ENCODE measurements around the gene CHST12.
"Not testable (repeated sequence)": the region's sequence is repeated elsewhere in the genome, so short reads cannot be mapped to it uniquely, and the experiment has no call there.

Gene CHST12

DNA sequence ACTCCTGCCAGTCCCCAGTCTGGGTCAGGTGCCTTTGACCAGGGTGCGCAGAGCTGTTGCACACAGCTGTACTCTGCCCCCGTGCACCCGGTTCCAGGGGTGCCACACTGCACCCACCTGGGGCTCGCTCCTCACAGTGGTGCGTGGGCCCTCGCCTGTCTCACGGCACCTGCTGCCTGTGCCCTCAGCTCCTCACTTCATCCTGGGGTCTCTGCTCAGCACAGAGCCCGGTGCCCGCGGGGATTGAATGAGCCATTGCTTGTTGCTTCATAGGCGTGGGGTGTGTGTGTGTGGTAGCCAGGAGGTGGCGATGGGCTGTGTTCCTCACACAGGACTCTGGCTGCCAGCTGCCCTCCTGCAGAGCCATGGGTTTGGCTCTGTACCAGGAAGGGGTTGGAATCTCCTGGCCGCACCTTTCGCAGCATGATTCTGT lies 30.3 kb upstream of the CHST12 start:
- no peak overlapping the region for H3K27ac Mint-ChIP-seq
- H3K4me3 Mint-ChIP-seq, result no peak overlapping the region
- no peaks in the 10 kb centered on the region for H3K27me3 Mint-ChIP-seq
- no peaks in the 10 kb centered on the region for H3K9me3 Mint-ChIP-seq (ENCODE audit: low read depth)
- peaks cover 4% of the 10 kb centered on the region for H3K4me1 Mint-ChIP-seq (ENCODE audit: low read depth)
- no peaks in the 10 kb centered on the region for H3K36me3 Mint-ChIP-seq

DNA sequence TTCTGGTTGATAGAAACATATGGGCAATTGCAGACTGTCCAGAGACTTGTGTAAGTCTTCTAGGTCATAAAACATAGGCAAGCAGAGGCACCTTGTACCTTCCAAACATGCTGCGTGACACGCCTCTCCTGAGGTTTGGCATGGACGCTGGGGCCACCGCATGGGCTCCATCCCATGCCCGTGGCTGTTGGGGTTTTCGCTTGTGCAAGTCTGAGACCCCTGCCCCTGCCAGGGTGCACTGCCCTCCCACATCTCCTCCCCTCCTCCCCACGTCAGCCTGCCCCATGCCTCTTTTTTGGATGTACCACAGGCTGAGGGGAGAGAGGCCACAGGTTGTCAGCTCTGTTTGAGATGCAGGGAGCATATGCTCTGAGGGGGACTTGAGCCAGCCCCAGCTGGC lies 29.8 kb upstream of the CHST12 start:
- H3K27ac Mint-ChIP-seq, result no peak overlapping the region
- H3K4me3 Mint-ChIP-seq, result no peak overlapping the region
- H3K4me1 Mint-ChIP-seq (ENCODE audit: low read depth), result peaks cover 4% of the 10 kb centered on the region
- H3K9me3 Mint-ChIP-seq (ENCODE audit: low read depth), result no peaks in the 10 kb centered on the region
- no peaks in the 10 kb centered on the region for H3K36me3 Mint-ChIP-seq
- no peaks in the 10 kb centered on the region for H3K27me3 Mint-ChIP-seq

DNA sequence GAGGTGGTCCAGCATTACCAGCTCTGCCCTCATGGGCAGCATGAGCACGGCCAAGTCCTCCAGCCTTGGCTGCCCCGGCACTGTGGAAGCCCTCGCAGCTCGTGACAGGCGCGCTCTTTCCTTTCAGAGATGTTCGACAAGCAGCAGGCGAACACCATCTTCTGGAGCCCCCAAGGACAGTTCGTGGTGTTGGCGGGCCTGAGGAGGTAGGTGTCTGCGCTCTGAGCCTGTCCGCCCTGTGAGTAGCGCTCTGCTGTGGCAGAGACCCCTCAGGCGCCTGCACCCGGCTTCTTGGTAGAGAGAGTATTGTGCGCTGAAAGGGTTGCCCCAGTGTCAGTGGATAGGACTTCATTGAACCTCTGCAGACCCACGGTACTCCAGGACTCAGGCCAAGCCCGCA lies 29.0 kb upstream of the CHST12 start:
- no peak overlapping the region for H3K27ac Mint-ChIP-seq
- H3K4me1 Mint-ChIP-seq (ENCODE audit: low read depth), result peaks cover 4% of the 10 kb centered on the region
- no peaks in the 10 kb centered on the region for H3K9me3 Mint-ChIP-seq (ENCODE audit: low read depth)
- no peak overlapping the region for H3K4me3 Mint-ChIP-seq
- no peaks in the 10 kb centered on the region for H3K36me3 Mint-ChIP-seq
- no peaks in the 10 kb centered on the region for H3K27me3 Mint-ChIP-seq

DNA sequence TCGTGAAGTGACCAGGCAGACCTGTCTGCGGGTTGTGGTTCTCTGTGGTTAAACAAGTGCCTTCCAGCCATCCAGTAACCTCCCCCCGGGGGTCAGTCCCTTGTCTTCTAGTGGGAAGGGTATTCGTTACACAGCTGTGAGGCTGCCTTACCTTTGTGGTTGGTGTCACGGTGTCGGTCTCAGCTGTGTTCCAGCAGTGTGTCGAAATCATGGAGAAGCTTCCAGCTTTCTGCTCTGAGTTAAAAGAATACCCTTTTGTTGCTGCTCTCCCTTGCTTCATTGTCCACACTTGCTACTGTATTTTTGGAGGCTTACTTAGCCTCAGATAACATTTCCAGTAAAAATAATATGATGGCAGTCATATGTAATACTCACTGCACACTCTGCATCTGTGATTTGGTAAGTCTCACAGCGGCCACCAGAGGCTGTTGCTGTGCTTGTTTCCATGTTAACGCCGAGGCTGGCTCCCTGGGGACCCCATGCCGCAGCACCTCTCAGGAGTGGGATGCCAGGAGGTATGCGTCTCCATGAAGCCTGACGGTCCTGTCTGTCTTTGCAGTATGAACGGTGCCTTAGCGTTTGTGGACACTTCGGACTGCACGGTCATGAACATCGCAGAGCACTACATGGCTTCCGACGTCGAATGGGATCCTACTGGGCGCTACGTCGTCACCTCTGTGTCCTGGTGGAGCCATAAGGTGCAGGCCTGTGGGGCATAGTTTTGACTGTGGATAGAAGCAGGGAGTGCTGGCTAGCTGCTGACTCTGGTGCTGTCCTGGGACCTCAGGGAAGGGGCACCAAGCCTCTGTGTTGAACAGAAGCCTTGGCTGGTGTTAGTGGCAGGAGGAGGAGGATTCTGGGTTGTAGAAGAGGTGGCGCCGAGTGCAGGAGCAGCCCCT lies 28.3 kb upstream of the CHST12 start:
- Mint-ChIP-seq H3K4me3 (no peak overlapping the region), H3K27ac (no peak overlapping the region), H3K36me3 (no peaks in the 10 kb centered on the region), H3K9me3 (ENCODE audit: low read depth) (no peaks in the 10 kb centered on the region), H3K27me3 (no peaks in the 10 kb centered on the region), H3K4me1 (ENCODE audit: low read depth) (peaks cover 4% of the 10 kb centered on the region)

DNA sequence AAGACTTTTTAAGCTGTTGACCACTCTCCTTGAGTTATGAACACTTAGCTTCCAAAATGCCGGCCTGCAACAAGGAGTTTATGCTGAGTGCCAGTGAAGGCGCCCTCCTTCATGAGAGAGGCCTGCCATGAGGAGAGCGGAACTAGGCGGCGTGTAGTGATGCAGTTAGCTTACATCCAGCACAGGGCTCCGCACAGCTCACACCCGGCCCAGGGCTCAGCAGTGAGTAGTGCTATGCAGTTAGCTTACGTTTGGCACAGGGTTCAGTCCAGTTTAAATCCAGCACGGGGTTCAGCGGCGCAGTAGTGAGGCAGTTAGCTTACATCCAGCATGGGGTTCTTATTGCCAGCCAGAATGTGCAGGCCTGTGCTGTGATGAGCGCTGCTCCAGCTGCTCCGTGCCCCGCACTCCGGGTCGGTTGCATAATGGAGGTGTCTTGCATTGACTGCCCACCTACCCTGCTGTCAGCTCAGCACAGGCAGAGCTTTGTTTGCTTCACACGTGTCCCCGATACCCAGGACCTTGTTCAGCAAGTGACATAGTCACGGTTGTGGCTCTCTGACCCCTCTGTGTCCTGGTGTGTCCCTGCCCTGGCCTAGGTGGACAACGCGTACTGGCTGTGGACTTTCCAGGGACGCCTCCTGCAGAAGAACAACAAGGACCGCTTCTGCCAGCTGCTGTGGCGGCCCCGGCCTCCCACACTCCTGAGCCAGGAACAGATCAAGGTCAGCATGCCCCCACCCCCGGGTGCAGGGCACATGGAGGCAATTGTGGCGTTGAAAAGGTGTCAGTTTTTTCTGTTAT lies 26.9 kb upstream of the CHST12 start:
- no peaks in the 10 kb centered on the region for H3K9me3 Mint-ChIP-seq (ENCODE audit: low read depth)
- no peak overlapping the region for H3K27ac Mint-ChIP-seq
- peaks cover 4% of the 10 kb centered on the region for H3K4me1 Mint-ChIP-seq (ENCODE audit: low read depth)
- H3K27me3 Mint-ChIP-seq, result no peaks in the 10 kb centered on the region
- H3K36me3 Mint-ChIP-seq, result no peaks in the 10 kb centered on the region
- H3K4me3 Mint-ChIP-seq, result peak overlapping the region; percentile 20

DNA sequence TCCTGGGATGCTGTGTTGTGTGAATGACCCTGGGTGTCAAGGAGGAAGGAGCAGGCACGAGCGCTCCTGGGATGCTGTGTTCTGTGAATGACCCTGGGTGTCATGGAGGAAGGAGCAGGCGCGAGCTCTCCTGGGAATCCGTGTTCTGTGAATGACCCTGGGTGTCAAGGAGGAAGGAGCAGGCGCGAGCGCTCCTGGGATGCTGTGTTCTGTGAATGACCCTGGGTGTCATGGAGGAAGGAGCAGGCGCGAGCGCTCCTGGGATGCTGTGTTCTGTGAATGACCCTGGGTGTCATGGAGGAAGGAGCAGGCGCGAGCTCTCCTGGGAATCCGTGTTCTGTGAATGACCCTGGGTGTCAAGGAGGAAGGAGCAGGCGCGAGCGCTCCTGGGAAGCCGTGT lies 25.9 kb upstream of the CHST12 start:
- not testable (repeated sequence) for H3K4me3 Mint-ChIP-seq; H3K4me1 Mint-ChIP-seq (ENCODE audit: low read depth); H3K27ac Mint-ChIP-seq; H3K9me3 Mint-ChIP-seq (ENCODE audit: low read depth); H3K36me3 Mint-ChIP-seq; H3K27me3 Mint-ChIP-seq

DNA sequence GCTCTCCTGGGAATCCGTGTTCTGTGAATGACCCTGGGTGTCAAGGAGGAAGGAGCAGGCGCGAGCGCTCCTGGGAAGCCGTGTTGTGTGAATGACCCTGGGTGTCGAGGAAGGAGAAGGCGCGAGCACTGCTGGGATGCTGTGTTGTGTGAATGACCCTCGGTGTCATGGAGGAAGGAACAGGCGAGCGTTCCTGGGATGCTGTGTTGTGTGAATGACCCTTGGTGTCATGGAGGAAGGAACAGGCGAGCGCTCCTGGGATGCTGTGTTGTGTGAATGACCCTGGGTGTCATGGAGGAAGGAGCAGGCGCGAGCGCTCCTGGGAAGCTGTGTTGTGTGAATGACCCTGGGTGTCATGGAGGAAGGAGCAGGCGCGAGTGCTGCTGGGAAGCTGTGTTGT lies 25.3 kb upstream of the CHST12 start:
- H3K27ac Mint-ChIP-seq, result not testable (repeated sequence)

DNA sequence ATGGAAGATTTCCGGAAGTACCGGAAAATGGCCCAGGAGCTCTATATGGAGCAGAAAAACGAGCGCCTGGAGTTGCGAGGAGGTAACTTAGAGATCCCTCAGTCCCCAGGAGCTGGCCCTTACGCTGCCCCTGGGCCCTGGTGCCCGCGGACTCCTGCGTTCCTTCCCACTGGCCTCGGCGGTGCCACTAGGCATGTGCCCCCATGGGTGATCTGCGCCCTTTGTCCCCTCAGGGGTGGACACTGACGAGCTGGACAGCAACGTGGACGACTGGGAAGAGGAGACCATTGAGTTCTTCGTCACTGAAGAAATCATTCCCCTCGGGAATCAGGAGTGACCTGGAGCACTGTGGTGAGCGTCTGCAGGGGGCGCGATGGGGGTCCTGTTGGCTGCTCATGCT lies 24.2 kb upstream of the CHST12 start:
- H3K27me3 Mint-ChIP-seq, result no peaks in the 10 kb centered on the region
- no peaks in the 10 kb centered on the region for H3K36me3 Mint-ChIP-seq
- no peak overlapping the region for H3K27ac Mint-ChIP-seq
- H3K9me3 Mint-ChIP-seq (ENCODE audit: low read depth), result no peaks in the 10 kb centered on the region
- H3K4me1 Mint-ChIP-seq (ENCODE audit: low read depth), result peaks cover 4% of the 10 kb centered on the region
- H3K4me3 Mint-ChIP-seq, result no peak overlapping the region

More for the DNA sequence above, 25.3 kb upstream of the CHST12 start:
- H3K4me1 Mint-ChIP-seq (ENCODE audit: low read depth); H3K9me3 Mint-ChIP-seq (ENCODE audit: low read depth); H3K27me3 Mint-ChIP-seq; H3K36me3 Mint-ChIP-seq; H3K4me3 Mint-ChIP-seq: not testable (repeated sequence)

DNA sequence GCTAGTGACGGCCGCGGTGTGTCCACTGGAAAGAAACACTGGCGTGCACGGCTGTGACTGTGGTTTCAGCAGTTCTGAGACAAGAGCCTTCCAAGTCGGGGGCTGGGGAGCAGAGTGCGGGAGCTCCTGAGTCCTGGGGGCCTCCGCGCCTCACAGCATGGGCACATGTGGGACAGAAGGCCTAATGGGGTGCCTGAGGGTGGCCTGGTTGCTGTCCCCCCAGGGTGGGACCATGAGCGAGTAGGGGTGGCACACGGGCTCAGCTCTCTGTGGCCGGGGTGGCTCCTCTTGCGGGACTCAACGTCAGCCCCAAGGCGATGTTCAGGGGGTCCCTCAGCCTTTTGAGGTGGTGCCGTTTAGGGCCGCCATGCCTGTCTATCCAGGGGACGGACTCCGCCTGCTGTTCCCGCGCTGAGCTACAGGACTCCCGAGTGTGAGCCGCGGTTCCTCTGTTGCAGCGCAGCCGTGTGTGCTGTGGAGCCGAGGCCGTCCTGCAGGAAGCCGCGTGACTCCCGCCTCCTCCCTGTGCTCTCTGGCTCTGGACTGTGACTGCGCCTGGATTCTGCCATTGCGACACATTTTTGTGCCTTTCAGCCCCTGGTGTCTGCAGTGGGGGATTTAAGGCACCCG lies 23.5 kb upstream of the CHST12 start:
- Mint-ChIP-seq H3K36me3 (no peaks in the 10 kb centered on the region), H3K4me1 (ENCODE audit: low read depth) (peaks cover 4% of the 10 kb centered on the region), H3K27ac (no peak overlapping the region), H3K4me3 (no peak overlapping the region), H3K9me3 (ENCODE audit: low read depth) (no peaks in the 10 kb centered on the region), H3K27me3 (no peaks in the 10 kb centered on the region)

DNA sequence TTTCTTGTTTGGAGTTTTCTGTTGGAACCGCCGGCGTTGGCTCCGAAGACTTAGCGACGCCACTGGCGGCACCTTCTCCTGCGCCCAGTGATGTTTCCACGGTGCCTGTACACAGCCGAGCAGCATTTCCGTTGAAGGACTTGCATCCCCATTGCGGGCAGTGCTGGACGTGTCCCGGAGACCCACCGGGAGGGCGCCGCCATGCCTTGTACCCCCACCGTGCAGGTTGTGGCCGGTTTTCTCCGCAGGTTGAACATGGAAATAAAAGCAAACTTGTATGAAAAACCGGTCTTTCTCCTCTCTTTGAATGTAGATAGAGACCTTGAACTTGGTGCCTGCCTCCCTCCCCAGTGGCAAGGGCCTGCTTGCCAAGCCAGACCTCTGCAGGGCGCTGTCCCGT lies 22.9 kb upstream of the CHST12 start:
- Mint-ChIP-seq H3K9me3 (ENCODE audit: low read depth) (no peaks in the 10 kb centered on the region), H3K36me3 (no peaks in the 10 kb centered on the region), H3K4me1 (ENCODE audit: low read depth) (peaks cover 4% of the 10 kb centered on the region), H3K4me3 (no peak overlapping the region), H3K27me3 (no peaks in the 10 kb centered on the region), H3K27ac (peak overlapping the region; percentile 34)

DNA sequence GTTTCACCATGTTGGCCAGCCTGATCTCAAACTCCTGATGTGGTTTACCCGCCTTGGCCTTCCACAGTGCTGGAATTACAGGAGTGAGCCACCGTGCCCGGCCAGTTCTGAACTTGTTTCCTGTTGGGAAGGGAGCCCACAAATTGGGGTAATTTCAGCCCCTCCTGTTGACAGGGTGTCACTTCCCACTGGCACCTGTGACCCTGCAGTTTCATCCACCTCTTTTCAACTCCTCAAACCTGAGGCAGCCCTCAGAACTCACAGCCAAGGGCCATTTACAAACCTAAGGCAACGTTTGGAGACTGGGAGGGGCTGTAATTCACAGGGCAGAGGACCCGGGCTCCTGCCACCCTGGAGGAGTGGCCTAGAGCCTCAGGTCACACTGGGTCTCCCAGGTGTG lies 22.2 kb upstream of the CHST12 start:
- Mint-ChIP-seq H3K27me3 (no peaks in the 10 kb centered on the region), H3K4me1 (ENCODE audit: low read depth) (peaks cover 4% of the 10 kb centered on the region), H3K9me3 (ENCODE audit: low read depth) (no peaks in the 10 kb centered on the region), H3K36me3 (no peaks in the 10 kb centered on the region), H3K27ac (no peak overlapping the region), H3K4me3 (no peak overlapping the region)

DNA sequence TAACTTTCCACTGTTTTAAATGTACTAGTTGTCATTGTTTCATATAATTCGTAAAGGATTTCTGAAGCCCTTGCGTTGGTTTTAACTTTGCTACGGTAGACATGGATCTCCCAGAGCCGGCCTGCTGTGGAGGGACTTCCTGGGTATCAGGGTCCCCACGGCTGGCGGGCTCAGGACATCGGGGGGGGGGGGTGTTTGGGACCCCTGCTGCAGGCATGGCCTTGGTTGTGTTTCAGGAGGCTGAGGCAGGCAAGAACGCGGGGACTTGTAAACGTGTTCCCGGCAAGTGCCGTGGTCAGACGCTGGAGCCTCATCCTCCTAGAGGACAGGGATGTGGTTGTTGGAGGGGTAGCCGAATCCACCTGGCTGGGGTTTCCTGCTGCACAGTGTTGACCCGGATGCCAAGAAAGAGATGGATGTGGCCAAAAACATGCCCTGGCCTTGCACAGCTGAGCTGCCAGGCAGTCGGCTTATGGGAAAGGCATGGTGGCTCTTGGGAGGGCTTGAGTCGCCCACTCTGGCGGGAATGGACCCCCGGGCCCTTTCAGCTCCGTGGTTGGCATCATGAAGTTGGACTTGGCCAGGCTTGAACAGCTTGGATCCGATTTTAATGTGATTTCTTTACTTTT lies 21.4 kb upstream of the CHST12 start:
- peaks cover 3% of the 10 kb centered on the region for H3K4me1 Mint-ChIP-seq (ENCODE audit: low read depth)
- no peaks in the 10 kb centered on the region for H3K36me3 Mint-ChIP-seq
- H3K4me3 Mint-ChIP-seq, result no peak overlapping the region
- no peaks in the 10 kb centered on the region for H3K27me3 Mint-ChIP-seq
- no peaks in the 10 kb centered on the region for H3K9me3 Mint-ChIP-seq (ENCODE audit: low read depth)
- no peak overlapping the region for H3K27ac Mint-ChIP-seq

DNA sequence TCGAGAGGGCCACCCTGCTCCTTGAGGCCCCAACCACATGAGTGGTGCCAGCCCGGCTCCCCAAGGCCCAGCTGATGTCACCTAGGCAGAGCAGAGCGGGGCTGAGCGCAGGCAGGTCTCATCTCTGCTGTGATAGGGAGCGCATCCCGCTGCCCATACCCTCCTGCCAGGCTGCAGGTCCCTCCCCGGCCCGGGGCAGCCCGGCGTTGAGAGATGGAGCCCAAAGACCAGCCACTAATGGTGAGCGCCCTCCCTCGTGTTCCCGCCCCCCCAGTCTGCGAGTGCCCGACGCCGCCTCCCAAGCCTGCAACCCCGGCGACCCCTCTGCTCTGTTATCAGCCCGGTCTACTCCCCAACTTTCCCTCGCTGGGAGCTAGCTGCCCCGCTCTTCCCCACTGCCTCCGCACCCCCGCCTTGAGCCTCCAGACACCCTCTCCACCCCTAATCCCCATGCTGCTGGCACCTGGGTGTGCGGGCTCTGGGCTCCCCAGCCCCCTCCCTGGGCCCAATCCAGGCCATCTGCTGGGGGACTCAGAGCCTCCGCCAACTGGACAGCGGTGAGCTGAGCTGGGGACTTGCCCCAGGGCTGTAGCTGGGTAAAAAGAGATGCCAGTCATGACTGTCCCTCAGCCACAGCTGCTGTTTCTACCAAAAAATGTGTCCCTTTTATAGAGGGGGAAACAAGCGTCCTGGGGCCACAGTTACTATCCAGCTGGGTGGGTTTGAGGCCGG lies 19.7 kb upstream of the CHST12 start:
- Mint-ChIP-seq H3K4me3 (no peak overlapping the region), H3K27me3 (no peaks in the 10 kb centered on the region), H3K4me1 (ENCODE audit: low read depth) (no peaks in the 10 kb centered on the region), H3K36me3 (no peaks in the 10 kb centered on the region), H3K9me3 (ENCODE audit: low read depth) (no peaks in the 10 kb centered on the region), H3K27ac (no peak overlapping the region)
